ENCODE data around the gene CRPPA.

DNA sequence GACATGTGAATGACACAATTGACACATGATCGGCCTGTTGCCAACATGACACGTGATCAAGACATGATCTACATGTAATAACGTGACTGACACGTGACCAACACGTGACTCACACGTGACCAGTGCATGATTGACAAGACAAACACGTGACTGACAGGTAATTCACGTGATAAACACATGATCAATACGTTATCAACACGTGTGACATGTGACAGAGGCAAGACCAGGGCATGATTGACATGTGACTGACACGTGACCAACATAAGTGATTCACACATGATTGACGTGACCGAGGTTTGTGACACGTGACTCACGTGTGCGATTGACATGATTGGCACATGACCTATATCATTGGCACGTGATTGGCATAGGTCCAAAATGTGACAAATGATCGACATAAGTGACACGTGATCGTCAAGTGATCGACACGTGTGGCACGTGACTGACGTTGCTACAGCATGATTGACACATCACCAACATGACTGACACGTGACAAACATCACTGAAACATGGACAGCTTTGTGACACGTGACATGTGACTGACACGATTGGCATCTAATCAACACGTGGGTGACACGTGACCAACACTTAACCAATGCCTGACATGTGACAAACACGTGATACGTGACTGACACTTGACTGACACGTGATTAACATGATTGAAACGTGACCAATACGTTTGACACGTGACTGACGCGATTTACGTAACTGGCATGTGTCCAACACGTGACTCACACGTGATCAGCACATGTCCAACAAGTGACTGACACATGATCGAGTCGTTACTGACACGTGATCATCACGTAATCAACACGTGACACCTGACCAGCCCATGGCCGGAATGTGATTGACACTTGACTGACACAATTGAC, 23.0 kb downstream of the CRPPA start:
- TF ChIP-seq, protein P1, sequence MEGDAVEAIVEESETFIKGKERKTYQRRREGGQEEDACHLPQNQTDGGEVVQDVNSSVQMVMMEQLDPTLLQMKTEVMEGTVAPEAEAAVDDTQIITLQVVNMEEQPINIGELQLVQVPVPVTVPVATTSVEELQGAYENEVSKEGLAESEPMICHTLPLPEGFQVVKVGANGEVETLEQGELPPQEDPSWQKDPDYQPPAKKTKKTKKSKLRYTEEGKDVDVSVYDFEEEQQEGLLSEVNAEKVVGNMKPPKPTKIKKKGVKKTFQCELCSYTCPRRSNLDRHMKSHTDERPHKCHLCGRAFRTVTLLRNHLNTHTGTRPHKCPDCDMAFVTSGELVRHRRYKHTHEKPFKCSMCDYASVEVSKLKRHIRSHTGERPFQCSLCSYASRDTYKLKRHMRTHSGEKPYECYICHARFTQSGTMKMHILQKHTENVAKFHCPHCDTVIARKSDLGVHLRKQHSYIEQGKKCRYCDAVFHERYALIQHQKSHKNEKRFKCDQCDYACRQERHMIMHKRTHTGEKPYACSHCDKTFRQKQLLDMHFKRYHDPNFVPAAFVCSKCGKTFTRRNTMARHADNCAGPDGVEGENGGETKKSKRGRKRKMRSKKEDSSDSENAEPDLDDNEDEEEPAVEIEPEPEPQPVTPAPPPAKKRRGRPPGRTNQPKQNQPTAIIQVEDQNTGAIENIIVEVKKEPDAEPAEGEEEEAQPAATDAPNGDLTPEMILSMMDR (tag by site-specific recombination; IDR thresholded peaks at IDR 0.05), result no peak
- no peak for TF ChIP-seq YY1 (tag by site-specific recombination; IDR thresholded peaks at IDR 0.05)

Data from HEK293 (cell line).